Right lobe of liver (tissue), 4 donors: ENCODE measurements around the gene TMEM178A.

Source experiments
- POLR2A ChIP-seq: fragments of 450-650 bp; IDR thresholded peaks from one replicate; pipeline ENCODE4 v1.6.1; 2017; ENCODE audit warnings: antibody characterized with exemption, mild to moderate bottlenecking
- TF ChIP-seq, protein P1 (sequence below), 4 donors: fragments of 200-600 bp in 3 of 4; fragments of 450-650 bp in 1 of 4; IDR thresholded peaks; one replicate each; pipeline versions ENCODE4 v1.5.1 to v1.8.0; 2016 to 2022; ENCODE audit warnings: antibody characterized with exemption in 4 of 4, mild to moderate bottlenecking in 2 of 4
- donor health status: DM: no; HTN: no; CAD: no.
- donor health status: DM: no; HTN: no; CAD: no.
- donor health status: DM: no; HTN: yes; CAD: no.

DNA sequence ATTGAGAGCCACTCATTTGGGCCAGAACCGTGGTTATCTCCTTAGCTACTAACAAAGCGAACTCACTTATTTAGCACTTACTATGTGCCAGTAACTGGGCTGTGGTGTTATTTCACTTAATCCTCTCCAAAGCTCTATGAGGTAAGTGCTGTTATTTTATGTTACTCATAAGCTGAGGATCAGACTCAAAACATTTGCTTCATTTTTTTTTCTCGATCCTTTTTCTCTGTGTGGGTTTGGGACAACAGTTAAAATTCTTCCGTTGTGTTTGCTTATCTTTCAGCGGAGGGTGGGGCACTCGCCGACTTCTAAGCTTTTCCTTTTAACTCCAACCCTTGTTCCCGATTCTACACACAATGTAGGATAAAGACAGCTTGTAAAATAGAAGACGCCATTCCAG, 52.8 kb downstream of the TMEM178A start:
- TF ChIP-seq, protein P1, sequence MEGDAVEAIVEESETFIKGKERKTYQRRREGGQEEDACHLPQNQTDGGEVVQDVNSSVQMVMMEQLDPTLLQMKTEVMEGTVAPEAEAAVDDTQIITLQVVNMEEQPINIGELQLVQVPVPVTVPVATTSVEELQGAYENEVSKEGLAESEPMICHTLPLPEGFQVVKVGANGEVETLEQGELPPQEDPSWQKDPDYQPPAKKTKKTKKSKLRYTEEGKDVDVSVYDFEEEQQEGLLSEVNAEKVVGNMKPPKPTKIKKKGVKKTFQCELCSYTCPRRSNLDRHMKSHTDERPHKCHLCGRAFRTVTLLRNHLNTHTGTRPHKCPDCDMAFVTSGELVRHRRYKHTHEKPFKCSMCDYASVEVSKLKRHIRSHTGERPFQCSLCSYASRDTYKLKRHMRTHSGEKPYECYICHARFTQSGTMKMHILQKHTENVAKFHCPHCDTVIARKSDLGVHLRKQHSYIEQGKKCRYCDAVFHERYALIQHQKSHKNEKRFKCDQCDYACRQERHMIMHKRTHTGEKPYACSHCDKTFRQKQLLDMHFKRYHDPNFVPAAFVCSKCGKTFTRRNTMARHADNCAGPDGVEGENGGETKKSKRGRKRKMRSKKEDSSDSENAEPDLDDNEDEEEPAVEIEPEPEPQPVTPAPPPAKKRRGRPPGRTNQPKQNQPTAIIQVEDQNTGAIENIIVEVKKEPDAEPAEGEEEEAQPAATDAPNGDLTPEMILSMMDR (IDR thresholded peaks at IDR 0.05): no peak
- TF ChIP-seq POLR2A: no peak
